Measurements from ENCODE around the gene MADCAM1. TPM values are rescaled to one million over a fixed set of nuclear protein-coding genes. Genes with fewer than 3 reads are reported as not detected.

The MADCAM1 gene
- total RNA-seq, 4 donors from 2014 or later, result 0.21 TPM; not detected in 3

DNA sequence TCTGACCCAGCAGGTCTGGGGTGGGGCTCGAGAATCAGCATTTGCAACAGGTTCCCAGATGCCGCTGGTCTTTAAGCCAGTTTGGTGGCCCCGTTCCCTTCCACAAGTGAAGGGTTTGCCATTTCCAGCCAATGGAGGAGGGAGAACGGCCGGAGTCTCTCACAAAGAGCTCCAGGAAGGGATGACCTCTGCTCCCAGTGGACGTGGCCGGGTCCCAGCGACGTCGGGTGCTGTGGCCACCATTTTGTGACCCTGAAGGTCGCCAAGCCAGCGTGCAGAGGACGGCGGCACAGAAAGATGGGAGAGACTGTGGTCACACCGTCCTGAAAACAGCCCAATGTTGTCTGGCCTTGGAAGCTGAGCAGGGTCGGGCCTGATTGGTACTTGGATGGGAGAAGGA is 43.5 kb upstream of the MADCAM1 start:
- Histone ChIP-seq H3K27me3 (no peaks in the 10 kb centered on the region), H3K27ac (no peak overlapping the region), H3K9me3 (no peaks in the 10 kb centered on the region), H3K36me3 (no peaks in the 10 kb centered on the region), H3K4me1 (no peaks in the 10 kb centered on the region), H3K4me3 (no peak overlapping the region)
- TF ChIP-seq POLR2A (IDR thresholded peaks at IDR 0.05) (no peak), EP300 (IDR thresholded peaks at IDR 0.05) (no peak)
- TF ChIP-seq, protein P1, sequence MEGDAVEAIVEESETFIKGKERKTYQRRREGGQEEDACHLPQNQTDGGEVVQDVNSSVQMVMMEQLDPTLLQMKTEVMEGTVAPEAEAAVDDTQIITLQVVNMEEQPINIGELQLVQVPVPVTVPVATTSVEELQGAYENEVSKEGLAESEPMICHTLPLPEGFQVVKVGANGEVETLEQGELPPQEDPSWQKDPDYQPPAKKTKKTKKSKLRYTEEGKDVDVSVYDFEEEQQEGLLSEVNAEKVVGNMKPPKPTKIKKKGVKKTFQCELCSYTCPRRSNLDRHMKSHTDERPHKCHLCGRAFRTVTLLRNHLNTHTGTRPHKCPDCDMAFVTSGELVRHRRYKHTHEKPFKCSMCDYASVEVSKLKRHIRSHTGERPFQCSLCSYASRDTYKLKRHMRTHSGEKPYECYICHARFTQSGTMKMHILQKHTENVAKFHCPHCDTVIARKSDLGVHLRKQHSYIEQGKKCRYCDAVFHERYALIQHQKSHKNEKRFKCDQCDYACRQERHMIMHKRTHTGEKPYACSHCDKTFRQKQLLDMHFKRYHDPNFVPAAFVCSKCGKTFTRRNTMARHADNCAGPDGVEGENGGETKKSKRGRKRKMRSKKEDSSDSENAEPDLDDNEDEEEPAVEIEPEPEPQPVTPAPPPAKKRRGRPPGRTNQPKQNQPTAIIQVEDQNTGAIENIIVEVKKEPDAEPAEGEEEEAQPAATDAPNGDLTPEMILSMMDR (IDR thresholded peaks at IDR 0.05), result no peak
- 88 to 91% methylated on average over 15 to 16 of the region's 16 CpGs for WGBS, 2 donors
- no peak for DNase-seq (ENCODE audit: low spot score in 2 of 2)

DNA sequence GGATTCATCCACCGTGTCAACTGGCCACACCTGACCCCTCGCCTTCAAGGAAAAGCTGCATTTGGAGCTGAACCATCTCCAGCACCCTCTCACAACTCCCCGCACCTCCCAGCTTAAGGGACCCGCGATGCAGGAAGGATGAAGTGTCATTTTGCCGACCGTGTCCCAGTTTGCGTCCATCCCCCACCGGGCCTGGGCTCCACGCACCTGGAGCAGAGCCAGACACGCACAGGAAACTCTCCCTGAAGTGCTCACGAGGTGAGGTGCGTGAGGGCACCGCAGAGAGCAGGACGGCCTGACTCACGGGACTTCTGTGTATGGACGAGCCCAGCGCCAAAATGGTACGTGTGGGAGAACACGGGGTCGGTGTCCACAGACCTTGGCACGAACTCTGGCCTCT is 42.7 kb upstream of the MADCAM1 start:
- H3K36me3 ChIP-seq, result no peaks in the 10 kb centered on the region
- TF ChIP-seq EP300 (IDR thresholded peaks at IDR 0.05) (no peak), POLR2A (IDR thresholded peaks at IDR 0.05) (no peak)
- TF ChIP-seq, protein P1 (IDR thresholded peaks at IDR 0.05), result no peak
- 91 to 93% methylated on average over 22 of the region's 22 CpGs for WGBS, 2 donors

DNA sequence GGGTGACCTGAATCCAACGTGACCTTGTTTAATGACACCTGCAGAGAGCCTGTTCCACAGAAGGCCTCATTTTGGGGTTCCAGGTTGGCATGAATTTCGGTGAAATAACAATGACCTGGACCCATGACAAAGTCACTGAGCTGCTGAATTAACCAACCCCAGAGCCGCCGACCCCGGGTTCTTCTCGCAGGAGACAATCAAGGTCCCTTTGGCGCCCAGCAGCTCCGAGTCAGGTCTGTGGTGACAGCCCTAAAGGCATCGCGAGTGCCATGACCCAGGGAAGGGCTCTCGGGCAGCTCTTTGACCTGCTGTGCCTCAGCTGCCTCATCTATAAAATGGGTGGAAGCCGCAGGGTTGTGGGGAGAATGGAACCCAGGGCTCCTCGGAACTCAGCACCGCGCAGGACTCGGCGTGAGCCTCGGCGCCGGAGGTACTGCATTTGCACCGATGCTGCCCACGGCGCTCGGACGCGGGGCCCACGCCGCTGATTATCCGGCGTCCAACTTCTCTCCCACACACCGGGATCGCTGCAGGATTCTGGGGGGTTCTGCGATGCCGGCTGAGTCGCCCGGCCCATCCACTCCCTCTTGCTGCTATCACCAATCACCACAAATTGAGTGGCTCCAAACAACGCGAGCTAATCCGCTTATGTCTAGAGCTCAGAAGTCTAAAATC is 41.1 kb upstream of the MADCAM1 start:
- Histone ChIP-seq H3K9me3 (no peaks in the 10 kb centered on the region), H3K4me1 (peaks cover 0 to 8% (median 0%) of the 10 kb centered on the region in 4 donors), H3K36me3 (no peaks in the 10 kb centered on the region), H3K27me3 (peaks cover 0 to 14% of the 10 kb centered on the region in 2 donors), H3K27ac (no peak overlapping the region), H3K4me3 (no peak overlapping the region)
- no peak for DNase-seq (ENCODE audit: low spot score in 2 of 2)
- TF ChIP-seq EP300 (IDR thresholded peaks at IDR 0.05) (no peak), POLR2A (IDR thresholded peaks at IDR 0.05) (no peak)
- TF ChIP-seq, protein P1 (IDR thresholded peaks at IDR 0.05), result no peak
- WGBS, 2 donors, result 95 to 96% methylated on average over 30 to 39 of the region's 39 CpGs

More for the DNA sequence above, 42.7 kb upstream of the MADCAM1 start:
- Histone ChIP-seq H3K4me3 (no peak overlapping the region), H3K9me3 (no peaks in the 10 kb centered on the region), H3K27ac (no peak overlapping the region), H3K27me3 (peaks cover 0 to 1% of the 10 kb centered on the region in 2 donors), H3K4me1 (no peaks in the 10 kb centered on the region)
- DNase-seq (ENCODE audit: low spot score in 2 of 2), result no peak

DNA sequence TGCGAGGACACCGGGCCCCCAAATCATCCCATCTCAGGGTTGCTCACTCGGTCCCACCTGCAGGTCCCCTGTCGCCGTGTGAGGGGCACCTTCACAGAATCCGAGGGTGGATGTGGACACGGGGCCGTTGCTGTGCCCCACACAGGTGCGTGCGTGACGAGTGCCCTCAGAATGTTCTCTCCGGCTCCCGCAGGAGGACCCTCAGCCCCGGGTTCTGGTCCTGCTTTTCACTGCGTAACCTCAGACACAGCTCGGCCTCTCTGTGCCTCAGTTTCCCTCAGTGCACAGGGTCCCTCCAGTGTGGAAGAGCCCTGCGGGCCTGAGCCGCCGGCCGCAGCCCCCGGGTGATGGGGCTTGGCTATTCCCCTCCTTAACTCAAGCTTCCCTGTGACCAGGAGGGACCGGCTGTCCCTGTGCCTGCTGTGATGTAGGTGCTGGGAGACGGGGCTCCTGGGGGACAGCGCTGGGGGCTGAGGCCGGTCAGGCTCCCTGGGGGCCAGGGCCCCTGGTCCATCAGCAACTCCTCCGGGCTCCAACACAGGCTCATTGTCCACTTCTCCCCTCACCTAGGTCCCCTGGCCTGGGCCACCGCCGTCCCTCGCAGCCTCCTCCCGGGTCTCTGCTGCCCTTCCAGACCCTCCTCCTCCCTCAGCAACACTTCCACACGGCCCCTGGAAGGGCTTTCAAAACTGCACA is 40.3 kb upstream of the MADCAM1 start:
- Histone ChIP-seq H3K36me3 (no peaks in the 10 kb centered on the region), H3K27me3 (peaks cover 1 to 16% of the 10 kb centered on the region in 2 donors), H3K4me3 (no peak overlapping the region), H3K4me1 (peaks cover 0 to 12% (median under 1%) of the 10 kb centered on the region in 4 donors), H3K9me3 (no peaks in the 10 kb centered on the region), H3K27ac (no peak overlapping the region)
- 87 to 88% methylated on average over 23 to 29 of the region's 31 CpGs for WGBS, 2 donors
- DNase-seq (ENCODE audit: low spot score in 2 of 2), result no peak
- TF ChIP-seq EP300 (IDR thresholded peaks at IDR 0.05) (no peak), POLR2A (IDR thresholded peaks at IDR 0.05) (no peak)
- TF ChIP-seq, protein P1 (IDR thresholded peaks at IDR 0.05), result no peak

DNA sequence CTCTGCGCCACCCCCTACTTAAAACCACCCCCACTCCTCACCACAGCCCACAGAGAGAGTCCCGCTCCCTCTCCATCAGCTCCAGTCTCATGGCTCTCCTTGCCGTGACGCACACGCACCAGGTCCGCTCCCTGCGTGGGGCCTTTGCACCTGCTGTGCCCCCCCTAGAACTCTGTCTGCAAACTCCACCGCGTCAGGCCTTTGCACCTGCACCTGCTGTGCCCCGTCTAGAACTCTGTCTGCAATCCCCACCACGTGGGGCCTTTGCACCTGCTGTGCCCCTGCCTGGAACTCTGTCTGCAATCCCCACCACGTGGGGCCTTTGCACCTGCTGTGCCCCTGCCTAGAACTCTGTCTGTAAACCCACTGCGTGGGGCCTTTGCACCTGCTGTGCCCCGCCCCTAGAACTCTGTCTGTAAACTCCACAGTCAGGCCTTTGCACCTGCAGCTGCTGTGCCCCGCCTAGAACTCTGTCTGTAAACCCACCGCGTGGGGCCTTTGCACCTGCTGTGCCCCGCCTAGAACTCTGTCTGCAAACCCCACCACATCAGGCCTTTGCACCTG is 39.7 kb upstream of the MADCAM1 start:
- Histone ChIP-seq H3K9me3 (no peaks in the 10 kb centered on the region), H3K27ac (no peak overlapping the region), H3K36me3 (no peaks in the 10 kb centered on the region), H3K4me3 (no peak overlapping the region), H3K4me1 (peaks cover 0 to 18% (median 5%) of the 10 kb centered on the region in 4 donors), H3K27me3 (peaks cover 2 to 22% of the 10 kb centered on the region in 2 donors)
- TF ChIP-seq POLR2A (IDR thresholded peaks at IDR 0.05) (no peak), EP300 (IDR thresholded peaks at IDR 0.05) (no peak)
- TF ChIP-seq, protein P1 (IDR thresholded peaks at IDR 0.05), result no peak
- 82 to 90% methylated on average over 17 to 18 of the region's 18 CpGs for WGBS, 2 donors
- no peak for DNase-seq (ENCODE audit: low spot score in 2 of 2)

Data from tibial nerve (tissue), 4 donors.